HUES6 (cell line): ENCODE data around the gene CDK4.

Experiments
- H3K27ac ChIP-seq: 2 replicates; pipeline ENCODE4 v1.7.0; 2013; ENCODE audit warnings: low read depth, mild to moderate bottlenecking, low read length, inconsistent platforms
- H3K27me3 ChIP-seq: 2 replicates; pipeline ENCODE4 v1.6.1; 2013; ENCODE audit warnings: low read length; ENCODE audit not compliant: control insufficient read depth, insufficient read depth
- H3K36me3 ChIP-seq: 2 replicates; pipeline ENCODE4 v1.6.1; 2013; ENCODE audit warnings: low read length; ENCODE audit not compliant: control insufficient read depth, insufficient read depth
- H3K4me1 ChIP-seq: 2 replicates; pipeline ENCODE4 v1.6.1; 2013; ENCODE audit warnings: low read length; ENCODE audit not compliant: control insufficient read depth, insufficient read depth
- H3K4me3 ChIP-seq: 2 replicates; pipeline ENCODE4 v1.5.1; 2013; ENCODE audit warnings: low read depth, low read length
- H3K9ac ChIP-seq: one replicate; pipeline ENCODE4 v1.6.1; 2013; ENCODE audit warnings: mild to moderate bottlenecking, low read length
- H3K9me3 ChIP-seq: 2 replicates; pipeline ENCODE4 v1.6.1; 2013; ENCODE audit warnings: low read depth, low read length; ENCODE audit not compliant: control insufficient read depth, insufficient read depth

CDK4 gene

DNA sequence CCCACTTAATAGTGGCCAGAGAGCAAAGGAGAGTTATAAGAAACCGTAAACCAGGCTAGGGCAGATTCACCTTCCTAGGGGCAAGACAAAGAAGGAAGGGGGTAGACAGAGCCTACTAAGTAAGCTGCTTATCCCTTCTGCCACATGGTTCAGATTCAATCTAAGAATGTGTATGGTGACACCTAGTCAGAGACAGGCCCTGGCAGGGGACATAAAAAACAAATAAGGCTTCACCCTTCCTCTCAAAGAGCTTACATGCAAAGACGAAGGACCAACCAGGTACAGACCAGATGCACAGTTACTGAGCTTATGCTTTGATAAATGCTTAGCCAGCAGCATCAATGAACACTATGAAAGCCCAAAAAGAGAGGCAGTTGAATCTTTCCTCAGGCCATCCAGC, 10.4 kb upstream of the CDK4 start:
- Histone ChIP-seq H3K36me3 (no peaks in the 10 kb centered on the region), H3K9me3 (no peaks in the 10 kb centered on the region), H3K9ac (no peak overlapping the region), H3K4me1 (peaks cover 23% of the 10 kb centered on the region), H3K27ac (no peak overlapping the region), H3K27me3 (peaks cover 83% of the 10 kb centered on the region), H3K4me3 (no peak overlapping the region)

DNA sequence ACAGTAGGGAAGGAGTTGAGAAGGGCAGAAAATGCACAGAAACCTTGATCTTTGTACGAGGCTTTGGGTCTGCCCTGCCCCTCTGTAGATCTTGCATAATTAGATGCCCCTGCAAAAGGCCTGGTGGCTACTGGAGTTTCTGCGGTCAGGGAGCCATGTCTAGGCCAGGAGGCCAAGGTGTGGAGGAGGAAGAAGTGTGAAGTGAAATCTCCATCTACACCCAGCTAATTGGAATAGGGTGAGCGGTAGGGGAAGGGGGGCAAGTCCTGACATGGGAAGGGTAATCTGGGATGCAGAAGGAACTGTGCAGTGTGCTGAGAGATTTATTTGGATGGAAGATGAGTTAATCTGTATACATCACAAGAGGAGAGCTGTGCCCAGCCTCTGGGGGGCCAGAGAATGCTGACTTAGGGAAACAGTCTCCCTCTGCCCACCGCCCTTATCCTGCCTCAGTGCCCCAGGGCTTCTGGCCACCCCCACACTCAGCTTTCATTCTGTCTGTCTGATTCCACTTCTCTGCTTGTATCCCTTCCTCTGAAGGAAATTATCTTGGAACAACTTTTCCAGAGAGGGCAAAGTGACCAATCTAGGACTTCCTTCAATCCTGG, 9.4 kb upstream of the CDK4 start:
- Histone ChIP-seq H3K27ac (no peak overlapping the region), H3K4me1 (peaks cover 13% of the 10 kb centered on the region), H3K4me3 (no peak overlapping the region), H3K27me3 (peaks cover 82% of the 10 kb centered on the region), H3K9ac (no peak overlapping the region), H3K36me3 (no peaks in the 10 kb centered on the region), H3K9me3 (no peaks in the 10 kb centered on the region)

DNA sequence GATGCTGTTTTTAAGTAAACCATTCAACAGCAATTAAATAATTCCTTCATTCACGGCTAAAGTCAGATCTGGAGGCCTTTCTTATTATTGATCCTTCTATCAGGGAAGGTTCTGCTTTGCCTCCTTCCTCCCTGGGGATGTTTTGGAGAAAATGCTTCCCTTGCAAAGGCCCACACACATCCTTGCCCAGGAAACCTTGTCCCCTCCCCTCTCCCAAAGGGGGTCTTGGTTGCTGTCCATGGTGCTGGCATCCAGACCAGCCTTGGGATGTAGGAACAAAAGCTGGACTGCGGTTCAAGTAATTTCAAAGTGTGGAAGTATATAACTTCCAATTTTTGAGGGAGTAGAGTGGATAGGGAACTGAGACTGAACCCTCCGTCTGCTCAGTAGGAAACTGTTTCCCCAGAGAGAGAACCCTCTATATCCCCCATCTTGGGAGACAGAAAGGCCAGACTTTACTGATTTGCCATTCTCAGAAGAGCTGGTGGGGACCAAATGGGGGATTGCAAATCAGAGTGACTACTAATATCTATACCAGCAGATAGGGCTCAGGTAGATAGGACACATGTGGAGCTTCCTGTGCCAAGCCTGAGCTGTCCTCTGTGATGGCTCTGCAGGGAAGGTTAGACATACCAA, 8.4 kb upstream of the CDK4 start:
- H3K27me3 ChIP-seq = peaks cover 81% of the 10 kb centered on the region
- H3K9ac ChIP-seq = no peak overlapping the region
- no peak overlapping the region for H3K4me3 ChIP-seq
- H3K9me3 ChIP-seq = no peaks in the 10 kb centered on the region
- H3K27ac ChIP-seq = no peak overlapping the region
- H3K36me3 ChIP-seq = no peaks in the 10 kb centered on the region
- peaks cover 7% of the 10 kb centered on the region; the same call in 1 of the 2 replicates for H3K4me1 ChIP-seq

DNA sequence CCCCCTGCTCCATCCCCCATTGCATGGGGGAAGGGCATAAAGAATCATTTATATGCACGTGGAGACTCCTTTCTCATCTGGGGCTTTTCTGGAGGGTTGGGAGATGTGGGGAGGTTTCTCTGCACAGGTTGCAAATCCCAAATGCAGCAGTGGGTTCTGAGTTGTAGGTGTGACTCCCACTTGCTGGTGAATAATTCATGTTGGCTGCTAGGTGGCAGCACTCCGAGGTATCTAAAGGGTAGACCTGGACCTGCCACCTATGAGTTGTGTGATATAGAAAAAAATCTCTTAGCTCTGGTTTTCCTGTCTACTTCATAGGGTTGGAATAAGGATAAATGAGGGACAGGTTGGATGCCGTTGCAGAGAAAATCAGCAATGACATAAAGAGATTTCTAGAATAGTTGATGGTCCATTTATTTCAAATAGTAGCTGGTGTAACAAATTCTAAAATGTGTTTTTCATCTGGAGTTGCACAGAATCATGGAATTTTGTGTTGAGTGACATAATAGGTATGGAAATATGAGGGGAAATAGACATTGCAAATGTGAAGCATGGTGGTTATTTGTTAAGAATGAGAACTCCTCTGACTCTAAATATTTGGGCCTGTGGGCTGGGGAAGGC, 7.4 kb upstream of the CDK4 start:
- Histone ChIP-seq H3K27me3 (peaks cover 73% of the 10 kb centered on the region), H3K4me3 (no peak overlapping the region), H3K9ac (no peak overlapping the region), H3K27ac (no peak overlapping the region), H3K9me3 (no peaks in the 10 kb centered on the region), H3K36me3 (no peaks in the 10 kb centered on the region), H3K4me1 (peaks cover 3% of the 10 kb centered on the region; the same call in 1 of the 2 replicates)

GRCh38 chr12:57758552-57759359, 6.6 kb upstream of the CDK4 start:
- no peak overlapping the region for H3K4me3 ChIP-seq
- H3K27ac ChIP-seq = no peak overlapping the region
- H3K9ac ChIP-seq = no peak overlapping the region
- no peaks in the 10 kb centered on the region for H3K36me3 ChIP-seq
- 0 out of 2 replicates have a peak, but pooled peaks cover 6% of the 10 kb centered on the region for H3K4me1 ChIP-seq
- peaks cover 73% of the 10 kb centered on the region for H3K27me3 ChIP-seq
- H3K9me3 ChIP-seq = no peaks in the 10 kb centered on the region

DNA sequence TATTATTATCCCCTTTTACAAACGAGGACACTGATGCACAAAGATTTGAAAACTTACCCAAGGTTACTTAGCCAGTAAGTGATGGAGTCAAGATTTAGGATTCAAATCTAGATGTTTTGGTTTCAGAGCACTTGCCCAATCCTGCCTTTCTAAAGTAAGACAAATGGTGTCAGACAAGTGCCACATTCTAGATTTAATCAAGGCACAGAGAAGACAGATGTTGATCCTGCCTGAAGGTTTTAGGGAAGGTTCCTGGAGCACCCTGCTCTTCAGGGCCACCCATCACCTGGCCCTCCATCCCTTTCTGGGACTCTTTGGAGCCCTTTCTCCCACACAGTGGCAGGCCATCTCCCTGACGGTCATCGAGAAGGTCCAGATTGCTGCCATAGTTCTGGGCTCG, 5.7 kb upstream of the CDK4 start:
- no peak overlapping the region for H3K4me3 ChIP-seq
- H3K9ac ChIP-seq = no peak overlapping the region
- no peaks in the 10 kb centered on the region for H3K9me3 ChIP-seq
- peaks cover 69% of the 10 kb centered on the region for H3K27me3 ChIP-seq
- H3K4me1 ChIP-seq = peaks cover 9% of the 10 kb centered on the region
- H3K27ac ChIP-seq = no peak overlapping the region
- H3K36me3 ChIP-seq = no peaks in the 10 kb centered on the region

DNA sequence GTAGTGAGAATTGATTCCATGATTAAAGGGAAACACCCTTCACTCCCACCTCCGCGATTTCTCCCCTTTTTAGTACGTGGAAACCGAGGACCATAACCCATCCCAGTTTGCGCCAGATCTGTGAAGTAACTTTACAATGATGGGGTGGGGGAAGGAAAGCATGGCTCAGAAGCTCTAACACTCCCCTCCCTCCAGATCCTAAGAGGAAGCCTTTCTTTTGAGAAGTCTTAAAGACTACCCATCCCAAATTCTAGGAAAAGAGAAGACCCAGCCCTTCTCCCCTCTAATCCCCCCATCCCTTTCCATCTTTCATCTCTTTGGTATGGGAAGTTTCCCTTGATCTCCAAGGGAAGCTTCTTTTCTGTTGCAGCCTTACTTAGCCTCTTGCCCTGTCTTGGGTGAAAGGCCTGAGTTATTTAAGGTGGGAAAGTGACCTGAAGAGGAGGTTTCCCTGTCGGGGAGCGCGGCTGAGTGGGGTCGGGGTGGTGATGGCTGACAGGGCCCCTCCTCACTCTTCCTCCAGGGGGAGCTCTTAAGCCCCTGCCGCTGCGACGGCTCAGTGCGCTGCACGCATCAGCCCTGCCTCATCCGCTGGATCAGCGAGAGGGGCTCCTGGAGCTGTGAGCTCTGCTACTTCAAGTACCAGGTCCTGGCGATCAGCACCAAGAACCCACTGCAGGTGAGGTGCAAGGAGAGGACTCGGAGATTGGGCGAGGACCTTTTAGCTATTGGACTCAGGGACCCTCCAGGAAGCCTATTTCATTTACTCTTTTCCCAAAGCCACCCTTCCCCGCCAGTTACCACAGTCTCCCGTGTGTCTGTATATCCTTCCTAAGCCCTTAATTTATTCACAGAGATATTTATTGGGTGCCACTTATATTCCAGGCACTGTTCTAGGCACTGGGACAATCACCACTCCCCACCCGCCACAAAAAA, 4.6 kb upstream of the CDK4 start:
- Histone ChIP-seq H3K9ac (no peak overlapping the region), H3K9me3 (no peaks in the 10 kb centered on the region), H3K27ac (no peak overlapping the region), H3K27me3 (peaks cover 59% of the 10 kb centered on the region), H3K36me3 (no peaks in the 10 kb centered on the region), H3K4me3 (peak overlapping the region; percentile 62), H3K4me1 (peaks cover 11% of the 10 kb centered on the region)

DNA sequence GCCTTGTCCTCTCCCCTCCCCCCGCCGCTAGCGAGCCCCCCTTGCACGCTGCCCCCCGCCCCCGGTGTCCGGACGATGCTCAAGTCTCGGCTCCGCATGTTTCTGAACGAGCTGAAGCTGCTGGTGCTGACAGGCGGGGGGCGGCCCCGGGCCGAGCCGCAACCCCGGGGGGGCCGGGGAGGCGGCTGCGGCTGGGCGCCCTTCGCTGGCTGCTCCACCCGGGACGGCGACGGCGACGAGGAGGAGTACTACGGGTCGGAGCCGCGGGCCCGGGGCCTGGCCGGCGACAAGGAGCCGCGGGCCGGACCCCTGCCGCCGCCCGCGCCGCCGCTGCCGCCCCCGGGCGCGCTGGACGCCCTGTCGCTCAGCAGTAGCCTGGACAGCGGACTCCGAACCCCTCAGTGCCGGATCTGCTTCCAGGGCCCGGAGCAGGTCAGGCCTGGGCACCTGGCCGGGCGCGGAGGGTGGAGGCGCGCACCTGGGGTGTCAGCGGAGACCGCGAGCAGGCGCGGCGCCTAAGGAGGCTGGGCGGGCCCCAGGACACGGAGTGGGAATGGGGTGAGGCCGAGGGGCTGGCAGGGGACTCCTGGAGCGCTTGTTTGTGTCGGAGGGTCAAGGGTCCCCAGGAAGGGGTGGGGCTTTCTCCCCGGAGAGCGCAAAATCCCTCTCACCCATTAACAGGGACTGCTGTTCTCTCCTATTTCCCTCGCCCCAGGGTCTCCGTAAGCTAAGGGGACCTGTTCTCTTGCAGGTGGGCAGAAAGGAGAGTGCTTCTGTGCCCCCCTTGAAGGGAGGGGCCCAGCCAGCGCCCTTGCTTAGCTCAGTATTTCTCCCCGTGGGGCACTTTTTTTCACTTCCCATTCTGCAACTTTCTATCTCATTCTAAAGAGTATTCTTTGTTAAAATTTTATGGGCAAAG, 3.6 kb upstream of the CDK4 start:
- Histone ChIP-seq H3K27me3 (peaks cover 53% of the 10 kb centered on the region), H3K4me3 (peak overlapping the region; percentile 62), H3K27ac (no peak overlapping the region), H3K9ac (no peak overlapping the region), H3K4me1 (peaks cover 16% of the 10 kb centered on the region), H3K9me3 (no peaks in the 10 kb centered on the region), H3K36me3 (peaks cover 7% of the 10 kb centered on the region)

GRCh38 chr12:57755194-57755453, 3.0 kb upstream of the CDK4 start:
- Histone ChIP-seq H3K27me3 (peaks cover 51% of the 10 kb centered on the region), H3K27ac (no peak overlapping the region), H3K36me3 (peaks cover 13% of the 10 kb centered on the region), H3K9ac (no peak overlapping the region), H3K4me1 (peaks cover 16% of the 10 kb centered on the region), H3K9me3 (no peaks in the 10 kb centered on the region), H3K4me3 (peak overlapping the region; percentile 62)
